Tibial nerve (tissue), 4 donors: ENCODE data around the gene ACKR2. TPM values are rescaled to one million over a fixed set of nuclear protein-coding genes. Genes with fewer than 3 reads are reported as not detected.
"Not testable (repeated sequence)": the region's sequence is repeated elsewhere in the genome, so short reads cannot be mapped to it uniquely, and the experiment has no call there.

Experiments
- DNase-seq, 2 donors: peaks; one replicate each; pipeline ENCODE4 v3.0.0-alpha.2; 2019; ENCODE audit warnings: low spot score in 2 of 2
- H3K27ac ChIP-seq, 4 donors: fragments of 200-600 bp; sonication (generic) in 3 of 4; one replicate each; pipeline ENCODE4 v1.5.1; 2017 to 2019; ENCODE audit warnings: mild to moderate bottlenecking in 1 of 4
- H3K27me3 ChIP-seq, 2 donors: fragments of 200-600 bp; sonication (generic) in 1 of 2; one replicate each; pipeline versions ENCODE4 v1.5.1 to v1.6.0; 2017 to 2019
- H3K36me3 ChIP-seq, 3 donors: fragments of 200-600 bp; sonication (generic); one replicate each; pipeline ENCODE4 v1.5.1; 2018 to 2019
- H3K4me1 ChIP-seq, 4 donors: fragments of 200-600 bp; sonication (generic) in 3 of 4; one replicate each; pipeline ENCODE4 v1.5.1; 2017 to 2019
- H3K4me3 ChIP-seq, 4 donors: fragments of 200-600 bp; sonication (generic) in 3 of 4; one replicate each; pipeline ENCODE4 v1.5.1; 2017 to 2019; ENCODE audit warnings: mild to moderate bottlenecking in 1 of 4, moderate library complexity in 1 of 4
- H3K9me3 ChIP-seq, 4 donors: fragments of 200-600 bp; sonication (generic) in 3 of 4; one replicate each; pipeline ENCODE4 v1.5.1; 2017 to 2019
- EP300 ChIP-seq, 2 donors: sonication (generic); formaldehyde crosslinking; IDR thresholded peaks; one replicate each; pipeline ENCODE4 v1.6.1; 2017; ENCODE audit warnings: antibody characterized with exemption in 2 of 2, mild to moderate bottlenecking in 1 of 2
- POLR2A ChIP-seq, 2 donors: fragments of 450-650 bp; IDR thresholded peaks; one replicate each; pipeline ENCODE4 v1.6.1; 2017; ENCODE audit warnings: antibody characterized with exemption in 2 of 2, mild to moderate bottlenecking in 2 of 2, moderate library complexity in 2 of 2
- WGBS, 2 donors: methylation state at CpG; one replicate each; pipeline ENCODE4 v1.1.5; 2018; 5-methylcytosine and 5-hydroxymethylcytosine counted together
- total RNA-seq, 4 donors: library from RNA; depleted of rRNA; stranded (reverse); fragments of >200 nt; gene quantifications; one replicate each; pipeline ENCODE4 v1.1.0, GENCODE V29; 2016
- TF ChIP-seq, protein P1 (sequence below), 5 experiments: fragments of 200-600 bp in 3 of 5; fragments of 450-650 bp in 2 of 5; sonication (generic) in 3 of 5; IDR thresholded peaks; one replicate each; pipeline ENCODE4 v1.5.1; 2016 to 2019; ENCODE audit warnings: antibody characterized with exemption in 5 of 5, mild to moderate bottlenecking in 3 of 5, moderate library complexity in 2 of 5

ACKR2 gene
- total RNA-seq, 4 donors from 2014 or later = 25.2 to 59.0 (median 38.6) TPM

- no peaks in the 10 kb centered on the region for H3K27me3 ChIP-seq
- H3K27ac ChIP-seq = peak overlapping the region; percentile 86 to 98 (median 94)
- no peaks in the 10 kb centered on the region for H3K36me3 ChIP-seq
- H3K4me1 ChIP-seq = peaks cover 7 to 46% (median 14%) of the 10 kb centered on the region in 4 donors
- H3K4me3 ChIP-seq = peak overlapping the region; percentile 67 to 90 (median 80)
- DNase-seq = no peak
- whole genome bisulfite sequencing, 2 donors = 0 to 2% methylated on average over 13 of the region's 13 CpGs
- TF ChIP-seq, protein P1, sequence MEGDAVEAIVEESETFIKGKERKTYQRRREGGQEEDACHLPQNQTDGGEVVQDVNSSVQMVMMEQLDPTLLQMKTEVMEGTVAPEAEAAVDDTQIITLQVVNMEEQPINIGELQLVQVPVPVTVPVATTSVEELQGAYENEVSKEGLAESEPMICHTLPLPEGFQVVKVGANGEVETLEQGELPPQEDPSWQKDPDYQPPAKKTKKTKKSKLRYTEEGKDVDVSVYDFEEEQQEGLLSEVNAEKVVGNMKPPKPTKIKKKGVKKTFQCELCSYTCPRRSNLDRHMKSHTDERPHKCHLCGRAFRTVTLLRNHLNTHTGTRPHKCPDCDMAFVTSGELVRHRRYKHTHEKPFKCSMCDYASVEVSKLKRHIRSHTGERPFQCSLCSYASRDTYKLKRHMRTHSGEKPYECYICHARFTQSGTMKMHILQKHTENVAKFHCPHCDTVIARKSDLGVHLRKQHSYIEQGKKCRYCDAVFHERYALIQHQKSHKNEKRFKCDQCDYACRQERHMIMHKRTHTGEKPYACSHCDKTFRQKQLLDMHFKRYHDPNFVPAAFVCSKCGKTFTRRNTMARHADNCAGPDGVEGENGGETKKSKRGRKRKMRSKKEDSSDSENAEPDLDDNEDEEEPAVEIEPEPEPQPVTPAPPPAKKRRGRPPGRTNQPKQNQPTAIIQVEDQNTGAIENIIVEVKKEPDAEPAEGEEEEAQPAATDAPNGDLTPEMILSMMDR (IDR thresholded peaks at IDR 0.05) = no peak
- TF ChIP-seq EP300 (IDR thresholded peaks at IDR 0.05) (no peak), POLR2A (IDR thresholded peaks at IDR 0.05) (no peak)
- no peaks in the 10 kb centered on the region for H3K9me3 ChIP-seq
Observed at GRCh38 chr3:42804831-42805132, 4.5 kb upstream of the ACKR2 start.

DNA sequence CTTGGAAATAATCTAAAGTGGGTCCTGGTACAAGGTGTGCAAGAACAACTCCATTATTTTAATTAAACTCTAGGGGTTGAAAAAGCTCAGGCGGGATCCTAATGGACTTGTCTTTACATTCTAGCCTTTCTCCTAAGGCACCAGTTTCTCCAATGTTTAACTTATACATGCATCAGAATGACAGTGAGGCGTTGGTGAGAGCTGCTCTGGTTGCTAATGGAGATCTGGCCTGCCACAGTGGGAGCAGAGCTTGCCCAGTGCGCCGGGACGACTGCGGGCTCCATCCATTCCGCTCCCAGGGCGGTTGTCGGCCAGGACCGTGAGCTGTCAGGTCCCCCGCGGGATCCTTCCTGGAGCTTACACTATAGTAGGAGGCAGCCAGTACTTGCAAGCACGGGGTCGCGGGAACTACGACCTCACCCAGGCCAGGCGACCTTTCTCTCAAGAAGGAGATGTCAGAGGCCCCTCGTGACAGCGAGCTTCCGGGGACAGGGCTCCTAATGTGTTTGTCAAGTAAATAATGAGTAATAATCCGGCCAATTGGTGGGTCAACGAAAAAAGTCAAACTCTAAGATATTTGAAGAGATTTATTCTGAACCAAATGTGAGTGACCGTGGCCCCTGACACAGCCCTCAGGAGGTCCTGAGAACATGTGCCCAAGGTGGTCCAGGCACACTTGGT lies 4.0 kb upstream of the ACKR2 start:
- no peaks in the 10 kb centered on the region for H3K9me3 ChIP-seq
- H3K27me3 ChIP-seq = no peaks in the 10 kb centered on the region
- no peak for DNase-seq
- peak overlapping the region in 2 of 4 donors; percentile 96 to 98 for H3K27ac ChIP-seq
- 29 to 36% methylated on average over 21 to 22 of the region's 23 CpGs for WGBS, 2 donors
- no peaks in the 10 kb centered on the region for H3K36me3 ChIP-seq
- TF ChIP-seq, protein P1 (IDR thresholded peaks at IDR 0.05) = no peak
- TF ChIP-seq POLR2A (IDR thresholded peaks at IDR 0.05) (no peak), EP300 (IDR thresholded peaks at IDR 0.05) (no peak)
- peak overlapping the region; percentile 67 to 90 (median 80) for H3K4me3 ChIP-seq
- H3K4me1 ChIP-seq = peaks cover 7 to 41% (median 11%) of the 10 kb centered on the region in 4 donors

DNA sequence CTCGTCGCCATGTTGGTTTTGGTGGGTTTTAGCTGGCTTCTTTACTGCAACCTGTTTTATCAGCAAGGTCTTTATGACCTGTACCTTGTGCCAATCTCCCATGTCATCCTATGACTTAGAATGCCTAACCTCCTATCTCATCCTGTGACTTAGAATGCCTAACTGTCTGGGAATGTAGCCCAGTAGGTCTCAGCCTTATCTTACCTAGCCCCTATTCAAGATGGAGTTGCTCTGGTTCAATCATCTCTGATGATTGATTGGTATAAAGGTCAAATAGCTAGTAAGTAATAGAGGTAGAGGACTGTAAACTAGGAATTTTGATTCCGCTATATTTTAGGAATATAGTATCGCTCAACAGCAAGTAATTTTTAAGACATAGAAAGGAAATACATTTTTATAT lies 1.3 kb upstream of the ACKR2 start:
- H3K27me3 ChIP-seq = no peaks in the 10 kb centered on the region
- no peak for DNase-seq
- H3K36me3 ChIP-seq = no peaks in the 10 kb centered on the region
- TF ChIP-seq POLR2A (IDR thresholded peaks at IDR 0.05) = no peak
- TF ChIP-seq EP300 (IDR thresholded peaks at IDR 0.05) = no peak
- TF ChIP-seq, protein P1 (IDR thresholded peaks at IDR 0.05) = no peak
- H3K27ac ChIP-seq = no peak overlapping the region
- WGBS, 2 donors = 85 to 89% methylated on average over 4 of the region's 4 CpGs
- H3K4me3 ChIP-seq = no peak overlapping the region
- no peaks in the 10 kb centered on the region for H3K9me3 ChIP-seq
- H3K4me1 ChIP-seq = peaks cover 0 to 14% (median 5%) of the 10 kb centered on the region in 4 donors

DNA sequence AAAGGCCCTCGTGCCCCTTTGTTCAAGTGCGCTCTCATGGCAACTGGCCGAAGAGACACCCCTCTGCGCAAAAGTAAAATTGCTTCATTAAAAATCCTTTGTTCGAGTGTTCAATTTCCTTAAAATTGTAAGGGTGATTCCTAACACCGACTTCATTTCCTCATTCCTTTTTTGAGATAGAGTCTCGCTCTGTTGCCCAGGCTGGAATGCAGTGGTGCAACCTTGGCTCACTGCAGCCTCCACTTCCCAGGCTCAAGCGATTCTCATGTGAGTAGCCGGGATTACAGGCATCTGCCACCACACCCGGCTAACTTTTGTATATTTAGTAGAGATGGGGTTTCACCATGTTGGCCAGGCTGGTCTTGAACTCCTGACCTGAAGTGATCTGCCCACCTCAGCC lies 1.5 kb downstream of the ACKR2 start:
- H3K4me1 ChIP-seq, H3K36me3 ChIP-seq, DNase-seq, H3K27me3 ChIP-seq, H3K4me3 ChIP-seq, H3K27ac ChIP-seq, H3K9me3 ChIP-seq: not testable (repeated sequence)
- 85 to 92% methylated on average over 10 of the region's 10 CpGs for WGBS, 2 donors

DNA sequence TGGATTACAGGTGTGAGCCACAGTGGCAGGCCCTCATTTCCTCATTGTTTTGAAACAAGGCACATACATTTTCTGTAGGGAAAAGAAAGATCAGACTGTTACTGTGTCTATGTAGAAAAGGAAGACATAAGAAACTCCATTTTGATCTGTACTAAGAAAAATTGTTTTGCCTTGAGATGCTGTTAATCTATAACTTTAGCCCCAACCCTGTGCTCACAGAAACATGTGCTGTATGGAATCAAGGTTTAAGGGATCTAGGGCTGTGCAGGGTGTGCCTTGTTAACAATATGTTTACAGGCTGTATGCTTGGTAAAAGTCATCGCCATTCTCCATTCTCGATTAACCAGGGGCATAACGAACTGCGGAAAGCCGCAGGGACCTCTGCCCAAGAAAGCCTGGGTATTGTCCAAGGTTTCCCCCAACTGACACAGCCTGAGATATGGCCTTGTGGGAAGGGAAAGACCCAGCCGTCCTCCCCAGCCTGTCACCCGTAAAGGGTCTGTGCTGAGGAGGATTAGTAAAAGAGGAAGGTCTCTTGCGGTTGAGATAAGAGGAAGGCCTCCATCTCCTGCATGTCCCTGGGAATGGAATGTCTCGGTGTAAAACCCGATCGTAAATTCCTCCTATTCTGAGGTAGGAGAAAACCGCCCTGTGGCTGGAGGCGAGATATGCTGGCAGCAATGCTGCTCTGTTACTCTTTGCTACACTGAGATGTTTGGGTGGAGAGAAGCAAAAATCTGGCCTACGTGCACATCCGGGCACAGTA lies 2.1 kb downstream of the ACKR2 start:
- H3K4me3 ChIP-seq, H3K27ac ChIP-seq, H3K9me3 ChIP-seq, H3K4me1 ChIP-seq, H3K27me3 ChIP-seq, H3K36me3 ChIP-seq, DNase-seq: not testable (repeated sequence)
- 57 to 58% methylated on average over 15 of the region's 15 CpGs for WGBS, 2 donors

DNA sequence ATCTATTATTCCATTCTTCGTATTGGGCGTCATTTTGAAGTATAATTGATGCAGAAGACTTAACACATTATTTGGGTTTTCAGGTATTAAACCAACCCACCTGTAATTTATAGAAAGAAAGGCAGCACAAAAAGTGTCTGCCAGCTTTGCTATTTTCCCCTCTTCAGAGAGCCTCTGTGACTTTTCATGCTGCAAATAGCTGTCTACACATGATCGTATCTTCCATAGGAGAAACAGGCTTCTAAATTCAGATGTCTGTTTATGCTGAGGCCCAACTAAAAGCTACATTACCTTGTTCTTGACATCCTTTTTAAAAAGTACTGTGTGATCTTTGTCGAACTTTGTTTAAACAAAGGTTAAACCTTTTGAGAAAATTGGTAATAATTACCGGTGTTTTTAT lies 5.0 kb downstream of the ACKR2 start:
- H3K27me3 ChIP-seq = no peaks in the 10 kb centered on the region
- no peak overlapping the region for H3K4me3 ChIP-seq
- no peak for TF ChIP-seq POLR2A (IDR thresholded peaks at IDR 0.05)
- TF ChIP-seq, protein P1 (IDR thresholded peaks at IDR 0.05) = no peak
- TF ChIP-seq EP300 (IDR thresholded peaks at IDR 0.05) = no peak
- no peak overlapping the region for H3K27ac ChIP-seq
- no peaks in the 10 kb centered on the region for H3K36me3 ChIP-seq
- no peaks in the 10 kb centered on the region for H3K4me1 ChIP-seq
- H3K9me3 ChIP-seq = no peaks in the 10 kb centered on the region
- WGBS, 2 donors = 71 to 89% methylated on average over 5 of the region's 5 CpGs
- no peak for DNase-seq
